HuH-7 (cell line): ENCODE measurements around the gene PHACTR1.
"Not testable (repeated sequence)": the region's sequence is repeated elsewhere in the genome, so short reads cannot be mapped to it uniquely, and the experiment has no call there.

ENCODE experiments used
- DNase-seq: peaks from one replicate; pipeline ENCODE4 v3.0.0; 2011; ENCODE audit warnings: low spot score

PHACTR1 gene

GRCh38 chr6:12716298-12716916 is at the start of gene PHACTR1:
Gene PHACTR1, plus strand, starts transcription at chr6:12716767.
- no peak for DNase-seq

DNA sequence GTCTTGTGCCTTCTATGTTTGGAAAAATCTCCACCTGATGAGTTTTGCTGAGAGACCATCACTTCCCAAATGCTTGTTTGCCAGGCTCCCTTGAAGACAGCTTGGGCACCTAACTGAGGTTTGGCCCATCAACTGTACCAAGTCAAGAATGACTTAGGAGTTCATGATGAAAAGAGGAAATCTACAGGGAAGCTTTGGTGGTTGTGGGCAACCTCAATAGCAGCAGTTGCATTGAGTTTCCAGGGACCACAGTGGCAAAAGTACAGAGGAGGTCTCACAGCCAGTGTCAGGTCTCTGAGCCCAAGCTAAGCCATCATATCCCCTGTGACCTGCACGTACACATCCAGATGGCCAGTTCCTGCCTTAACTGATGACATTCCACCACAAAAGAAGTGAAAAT is 49.7 kb upstream of the PHACTR1 start:
- no peak for DNase-seq

DNA sequence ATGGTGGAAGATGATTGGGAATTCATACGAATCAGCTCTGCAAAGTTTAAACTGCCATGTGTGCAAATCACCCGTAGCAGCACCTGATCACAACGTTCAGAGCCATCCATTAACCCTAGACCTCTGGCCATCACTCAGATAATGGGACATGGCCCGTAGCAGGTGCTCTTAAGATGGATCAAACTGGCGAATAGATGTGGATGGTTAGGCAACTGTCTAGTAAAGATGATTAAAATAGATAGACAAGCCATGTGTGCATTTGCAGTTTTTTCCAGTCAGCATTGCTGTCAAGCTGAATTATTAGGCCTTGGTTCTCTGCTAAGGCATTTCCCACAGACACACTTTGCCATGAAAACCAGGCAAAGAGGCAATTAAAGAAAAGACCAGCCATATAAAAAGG is 40.6 kb upstream of the PHACTR1 start:
- no peak for DNase-seq

DNA sequence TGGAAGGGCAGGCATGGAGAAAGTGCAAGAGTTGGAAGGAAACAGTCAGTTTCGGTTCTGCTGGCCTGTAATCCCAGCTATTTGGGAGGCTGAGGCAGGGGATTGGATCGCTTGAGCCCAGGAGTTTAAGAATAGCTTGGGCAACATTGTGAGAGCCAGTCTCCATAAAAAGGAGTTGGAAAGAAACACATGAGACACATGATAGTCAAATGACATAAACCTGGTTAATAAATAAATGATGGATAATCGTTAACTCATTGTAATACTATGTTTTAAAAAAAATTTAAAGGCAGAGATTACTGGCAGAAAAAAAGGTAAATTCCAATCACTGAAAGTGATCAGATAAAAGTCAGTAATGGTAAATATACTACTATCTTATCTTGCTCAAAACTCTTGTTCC is 37.2 kb upstream of the PHACTR1 start:
- DNase-seq, result no peak

- no peak for DNase-seq
Measured at GRCh38 chr6:12693122-12693521, 23.4 kb upstream of the PHACTR1 start.

DNA sequence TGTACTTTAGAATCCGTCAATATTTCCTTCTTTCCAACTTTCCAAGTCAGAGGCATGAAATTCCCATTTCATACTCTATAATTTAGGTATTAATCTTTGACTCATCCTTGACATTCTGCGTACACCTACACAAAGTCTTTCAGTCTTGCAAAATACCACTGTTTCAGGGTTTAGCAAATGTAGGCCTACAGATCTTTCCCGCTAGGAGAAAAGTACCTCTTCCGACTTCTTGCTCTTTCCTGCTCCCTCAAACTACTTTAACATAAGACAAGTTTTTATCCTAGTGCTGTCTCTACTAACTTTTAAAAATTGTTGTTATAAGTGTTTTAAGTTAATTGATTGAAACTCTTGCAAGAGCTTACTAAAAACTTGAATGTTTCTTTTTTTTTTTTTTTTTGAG is 18.3 kb upstream of the PHACTR1 start:
- no peak for DNase-seq

DNA sequence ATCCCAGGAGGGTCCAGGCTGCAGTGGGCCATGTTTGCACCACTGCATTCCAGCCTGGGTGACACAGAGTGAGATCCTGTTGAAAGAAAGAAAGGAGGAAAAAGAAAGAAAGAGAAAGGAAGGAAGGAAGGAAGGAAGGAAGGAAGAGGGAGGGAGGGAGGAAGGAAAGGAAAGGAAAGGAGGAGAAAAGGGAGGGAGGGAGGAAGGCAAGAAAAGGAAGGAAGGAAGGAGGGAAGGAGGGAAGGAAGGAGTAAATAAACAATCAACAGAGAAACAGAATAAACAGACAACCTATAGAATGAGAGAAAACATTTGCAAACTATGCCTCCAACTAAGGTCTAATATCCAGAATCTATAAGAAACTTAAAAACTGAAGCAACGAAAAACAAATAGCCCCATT is 11.6 kb upstream of the PHACTR1 start:
- DNase-seq, result no peak

DNA sequence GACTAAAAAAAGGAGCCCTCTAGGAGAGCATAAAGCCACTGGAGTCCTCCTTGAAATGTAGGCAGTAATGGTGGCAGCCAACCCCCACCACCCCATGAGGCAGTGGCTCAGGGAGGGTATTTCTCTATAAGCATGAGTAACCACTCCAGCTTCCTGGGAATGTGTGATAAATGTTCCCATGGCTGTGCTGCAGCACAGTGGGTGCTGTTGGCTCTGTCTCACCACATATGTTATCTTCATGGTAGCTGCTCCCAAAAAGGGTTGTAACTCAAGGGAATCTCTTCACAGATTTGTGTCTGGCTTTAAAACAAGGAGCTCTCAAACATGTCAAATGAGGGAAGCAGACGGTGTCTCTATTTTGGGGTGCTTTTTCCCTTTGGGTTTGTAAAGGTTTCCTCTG is 7.5 kb upstream of the PHACTR1 start:
- no peak for DNase-seq

DNA sequence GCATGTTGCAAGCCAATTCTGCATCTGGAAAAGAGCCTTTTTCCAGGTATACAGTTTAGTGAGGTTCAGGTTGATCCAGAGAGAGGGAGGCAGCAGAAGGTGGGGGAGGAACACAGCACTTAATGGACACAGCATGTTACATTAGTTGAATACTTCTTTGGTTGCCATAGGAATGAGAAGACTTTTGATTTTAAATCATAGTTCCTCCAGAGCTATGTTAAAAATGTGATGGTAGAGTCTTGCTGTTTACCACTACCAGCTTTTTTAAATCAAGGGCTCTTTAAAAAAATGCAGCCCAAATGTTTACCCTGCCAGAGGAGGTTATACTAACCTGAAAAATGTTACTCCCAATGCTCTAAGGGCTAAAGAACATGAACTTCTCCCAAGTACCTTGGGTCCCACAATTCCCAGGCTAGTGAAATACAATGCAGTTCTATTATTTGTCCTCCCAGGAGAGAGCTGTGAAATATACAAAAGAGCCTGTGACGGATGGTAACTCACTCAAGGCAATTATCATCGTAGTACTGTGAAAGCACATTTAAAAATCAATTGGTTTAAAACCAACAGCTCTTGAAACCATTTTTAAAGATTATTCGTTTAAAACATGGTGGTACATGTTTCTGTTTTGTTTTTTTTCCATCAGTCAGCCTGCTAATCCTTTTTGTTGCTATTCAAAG is 6.9 kb upstream of the PHACTR1 start:
- DNase-seq, result no peak

DNA sequence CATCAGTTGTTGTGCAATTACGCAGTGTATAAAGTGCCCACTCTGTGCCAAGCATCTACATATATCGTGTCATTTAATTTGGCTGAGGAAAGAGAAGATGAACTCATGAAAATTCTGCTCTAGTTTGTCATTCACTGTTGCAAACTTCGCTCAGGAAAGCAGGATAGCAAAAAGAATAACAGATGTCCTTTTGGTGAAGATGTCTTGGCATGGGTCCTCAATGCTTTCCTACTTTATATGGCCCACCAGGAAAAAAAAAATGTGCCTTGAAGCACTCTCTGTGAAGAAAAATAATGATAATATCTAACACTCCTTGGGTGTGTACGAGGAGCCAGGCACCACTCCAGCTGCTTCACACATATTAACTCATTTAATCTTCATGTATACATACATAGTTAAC is 5.6 kb upstream of the PHACTR1 start:
- DNase-seq, result no peak

DNA sequence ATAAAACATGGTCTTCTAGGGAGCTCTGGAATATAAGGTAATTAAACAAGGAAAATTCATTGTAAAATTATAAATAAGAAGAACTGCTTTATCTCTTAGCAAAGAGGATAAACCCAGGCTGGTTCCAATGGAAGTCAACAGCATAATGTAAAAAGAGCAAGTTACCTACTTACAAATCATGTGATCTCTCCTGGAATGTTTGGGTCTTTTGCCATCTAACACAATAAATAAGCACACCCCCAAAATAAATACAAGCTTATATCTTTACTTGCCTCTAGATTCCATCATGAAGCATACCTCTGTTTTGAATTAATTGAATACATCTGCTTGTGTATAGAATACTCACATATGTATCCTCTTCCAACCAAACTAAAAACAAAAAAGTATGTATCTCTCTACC is 2.5 kb upstream of the PHACTR1 start:
- DNase-seq, result no peak

DNA sequence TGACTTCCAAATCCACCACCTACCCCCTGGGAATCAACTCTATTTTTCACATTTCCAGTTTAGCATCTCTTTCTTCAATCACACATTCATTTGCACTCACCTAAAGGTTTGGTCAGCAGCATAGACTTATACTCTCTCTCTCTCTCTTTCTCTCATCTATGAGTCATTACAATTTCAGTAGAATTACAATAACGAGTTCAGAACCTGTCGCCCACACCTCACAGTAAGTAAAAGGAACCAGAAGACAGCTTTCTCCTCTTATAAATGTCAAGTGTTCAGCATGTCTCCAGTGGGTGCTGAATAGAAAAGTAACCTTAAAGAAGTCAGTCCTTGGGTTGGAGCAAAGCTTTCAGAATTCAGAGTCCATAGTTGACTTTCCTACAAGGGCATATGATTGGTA is 1.1 kb upstream of the PHACTR1 start:
- no peak for DNase-seq

- DNase-seq, result no peak
Measured at GRCh38 chr6:12717356-12717755, 789 bp downstream of the PHACTR1 start.

- no peak for DNase-seq
Measured at GRCh38 chr6:12718015-12718414, 1.4 kb downstream of the PHACTR1 start.

GRCh38 chr6:12719017-12719416 is 2.5 kb downstream of the PHACTR1 start:
- DNase-seq, result no peak

DNA sequence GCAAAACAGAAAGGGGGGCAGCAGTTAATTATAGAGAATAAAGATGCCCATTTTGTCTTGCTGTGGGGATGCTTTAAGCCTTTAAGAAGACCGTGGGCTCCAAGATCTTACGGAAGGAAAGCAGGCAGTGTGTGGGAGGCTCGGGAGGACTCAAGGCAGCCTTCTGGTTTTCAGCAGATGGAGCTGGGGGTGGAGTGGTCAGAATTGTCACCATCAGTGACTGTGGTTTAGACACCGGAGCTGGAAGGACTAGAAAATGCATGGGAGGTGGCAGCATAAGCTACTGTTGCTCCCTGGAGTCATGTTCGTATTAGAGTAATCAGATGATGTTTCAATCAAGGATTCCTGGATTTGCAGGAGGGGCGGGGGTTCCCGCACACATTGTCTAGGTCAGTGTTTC is 3.7 kb downstream of the PHACTR1 start:
- DNase-seq, result no peak

GRCh38 chr6:12725263-12725662 is 8.7 kb downstream of the PHACTR1 start:
- DNase-seq, result no peak

- no peak for DNase-seq
Measured at GRCh38 chr6:12729467-12729866, 12.9 kb downstream of the PHACTR1 start.

GRCh38 chr6:12730809-12731208 is 14.2 kb downstream of the PHACTR1 start:
- DNase-seq, result not testable (repeated sequence)

DNA sequence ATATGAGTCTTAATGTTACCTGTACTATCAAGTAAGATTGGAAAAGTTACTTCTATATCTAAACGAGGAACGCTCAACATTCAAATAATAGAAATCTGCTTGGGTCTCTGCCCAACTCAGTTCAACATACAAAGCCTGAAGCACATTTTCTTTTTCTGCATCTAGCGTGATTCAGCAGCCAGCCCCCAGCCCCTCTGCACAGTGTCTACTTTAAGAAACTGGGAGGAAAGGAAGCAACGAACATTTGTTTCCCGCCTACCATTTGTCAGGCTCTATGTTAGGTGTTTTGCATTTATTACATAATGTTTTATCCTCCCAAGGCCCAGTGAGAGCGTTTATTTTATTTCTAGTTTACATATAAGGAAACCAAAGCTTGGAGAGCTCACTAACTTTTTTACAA is 17.3 kb downstream of the PHACTR1 start:
- no peak for DNase-seq

- DNase-seq, result no peak
Measured at GRCh38 chr6:12735786-12736185, 19.2 kb downstream of the PHACTR1 start.

- no peak for DNase-seq
Measured at GRCh38 chr6:12748411-12748810, 31.8 kb downstream of the PHACTR1 start.

DNA sequence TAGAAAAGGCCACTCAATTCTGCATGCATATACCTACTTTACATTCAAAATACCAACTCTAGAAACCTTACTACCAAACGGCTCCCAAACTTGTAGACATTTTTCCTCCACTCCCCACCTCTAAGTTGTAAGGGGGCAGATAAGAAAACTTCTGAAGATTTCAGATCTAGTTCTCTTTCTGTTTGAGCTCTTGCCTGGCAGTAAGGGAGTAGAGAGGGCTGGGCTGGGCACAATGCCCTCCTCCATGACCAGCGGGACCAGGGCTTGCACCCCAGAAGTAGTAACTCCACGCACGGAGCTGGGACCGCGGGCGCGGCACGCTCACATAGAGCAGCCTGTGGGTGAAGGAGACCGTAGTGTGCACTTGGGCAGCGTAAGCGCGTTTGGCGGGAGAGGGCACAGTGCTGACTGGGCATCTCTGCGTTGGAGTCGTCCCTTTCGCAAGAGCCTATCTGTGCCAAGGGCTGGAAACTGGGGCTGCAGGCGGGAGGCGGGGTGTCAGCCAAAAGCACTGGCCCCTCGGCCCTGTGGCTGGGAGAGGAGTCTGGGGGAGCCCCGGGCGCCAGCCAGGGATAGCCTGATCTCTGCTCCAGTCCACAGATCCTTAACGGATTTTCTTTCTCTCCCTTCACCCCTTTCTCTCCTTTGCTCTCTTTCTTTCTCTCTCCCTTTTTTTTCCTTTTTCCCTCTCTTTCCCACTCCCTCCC is 32.4 kb downstream of the PHACTR1 start:
- no peak for DNase-seq
